ENCODE measurements around the gene HIPK2.

- TF ChIP-seq CTCF (IDR thresholded peaks at IDR 0.05) (no peak), POLR2A (IDR thresholded peaks at IDR 0.05) (no peak)
These were observed 103.1 kb downstream of the HIPK2 start for GRCh38 chr7:139674752-139675126.
